HG03039 (cell line): ENCODE measurements around the gene PKP2.

Experiments
- ATAC-seq: cut with Tn5 transposase; IDR thresholded peaks from one replicate; pipeline ENCODE4 v1.9.1; 2021; ENCODE audit warnings: mild to moderate bottlenecking, moderate library complexity; ENCODE audit not compliant: unreplicated experiment

Gene PKP2

GRCh38 chr12:32896432-32897280 lies at the start of gene PKP2:
TSS of gene PKP2 (minus strand) at chr12:32896777. CDS start at chr12:32896731, 46 bp downstream.
- ATAC-seq: peak; percentile 57

GRCh38 chr12:32944195-32944594 lies 47.6 kb upstream of the PKP2 start:
- ATAC-seq: no peak

GRCh38 chr12:32939801-32940200 lies 43.2 kb upstream of the PKP2 start:
- ATAC-seq: no peak

GRCh38 chr12:32926963-32927362 lies 30.4 kb upstream of the PKP2 start:
- no peak for ATAC-seq

GRCh38 chr12:32926356-32926755 lies 29.8 kb upstream of the PKP2 start:
- no peak for ATAC-seq

- no peak for ATAC-seq
These were observed 26.1 kb upstream of the PKP2 start for GRCh38 chr12:32922546-32923297.

- ATAC-seq: no peak
These were observed 24.8 kb upstream of the PKP2 start for GRCh38 chr12:32921397-32921796.

- ATAC-seq: no peak
These were observed 24.0 kb upstream of the PKP2 start for GRCh38 chr12:32920506-32921085.

- peak; percentile 61 for ATAC-seq
These were observed 22.6 kb upstream of the PKP2 start for GRCh38 chr12:32918890-32919801.

GRCh38 chr12:32917094-32917611 lies 20.6 kb upstream of the PKP2 start:
- no peak for ATAC-seq

GRCh38 chr12:32907898-32908476 lies 11.4 kb upstream of the PKP2 start:
- no peak for ATAC-seq

- no peak for ATAC-seq
These were observed 10.6 kb upstream of the PKP2 start for GRCh38 chr12:32907166-32907565.

GRCh38 chr12:32906399-32907165 lies 10.0 kb upstream of the PKP2 start:
- ATAC-seq: peak; percentile 99

- no peak for ATAC-seq
These were observed 7.2 kb upstream of the PKP2 start for GRCh38 chr12:32903763-32904162.

GRCh38 chr12:32903318-32903717 lies 6.7 kb upstream of the PKP2 start:
- ATAC-seq: no peak

- no peak for ATAC-seq
These were observed 5.9 kb upstream of the PKP2 start for GRCh38 chr12:32902287-32902997.

- ATAC-seq: no peak
These were observed 5.0 kb upstream of the PKP2 start for GRCh38 chr12:32901553-32901952.

- ATAC-seq: no peak
These were observed 1.4 kb upstream of the PKP2 start for GRCh38 chr12:32897687-32898573.
